Mucosa of descending colon (tissue), 3 donors: Measurements from ENCODE around the gene ZGPAT. TPM values are rescaled to one million over a fixed set of nuclear protein-coding genes. Genes with fewer than 3 reads are reported as not detected.

Experiments used
- ATAC-seq: fragments of 200-7000 bp; cut with Tn5 transposase; one replicate; pipeline ENCODE4 v1.9.1; 2020; ENCODE audit warnings: mild to moderate bottlenecking, moderate library complexity
- DNase-seq, 3 donors: peaks; one replicate each; pipeline ENCODE4 v3.0.0-alpha.2; 2020
- H3K36me3 ChIP-seq: fragments of 200-600 bp; one replicate; pipeline ENCODE4 v1.8.0; 2021; ENCODE audit warnings: low read depth, mild to moderate bottlenecking
- H3K4me1 ChIP-seq: fragments of 200-600 bp; one replicate; pipeline ENCODE4 v1.8.0; 2021; ENCODE audit warnings: low read depth, mild to moderate bottlenecking
- H3K4me3 ChIP-seq: fragments of 200-600 bp; one replicate; pipeline ENCODE4 v1.8.0; 2021; ENCODE audit warnings: mild to moderate bottlenecking
- H3K9me3 ChIP-seq: fragments of 200-600 bp; one replicate; pipeline ENCODE4 v1.8.0; 2021; ENCODE audit warnings: mild to moderate bottlenecking
- intact Hi-C, 2 donors: fragments of 100-400 bp; cut with DNase I in 1 of 2; cut with micrococcal nuclease in 1 of 2; formaldehyde crosslinking; loops; one replicate each; pipeline versions ENCODE4 v1.11.0 to v1.11.1; 2022; cut with DNase I, micrococcal nuclease
- total RNA-seq, 3 donors: library from RNA; stranded (reverse); fragmentation: NEBNext Ultra II Directional in 2 of 3; extraction: Animal tissue kit (Norgen Biotek cat#: 25700) in 2 of 3; gene quantifications; one replicate each; pipeline versions ENCODE4 v1.2.1 to v1.2.4, GENCODE V29; 2021 to 2023
- TF ChIP-seq, protein P1 (sequence below): fragments of 200-600 bp; IDR thresholded peaks from one replicate; pipeline ENCODE4 v1.8.0; 2022; ENCODE audit warnings: antibody characterized with exemption, mild to moderate bottlenecking
- donor health status: DM: no; HTN: no; CAD: no; lungs with moderate emphysema.
- donor health status: DM: no; HTN: no; CAD: no.
- donor health status: DM: no; HTN: yes; CAD: no.

Gene ZGPAT
- total RNA-seq, 3 donors from 2014 or later: 24.3 to 34.0 (median 31.7) TPM

GRCh38 chr20:63696306-63696627 lies 11.6 kb upstream of the ZGPAT start:
- Histone ChIP-seq H3K36me3 (no peaks in the 10 kb centered on the region), H3K4me3 (no peak overlapping the region), H3K4me1 (peaks cover 46% of the 10 kb centered on the region), H3K9me3 (no peaks in the 10 kb centered on the region)
- ATAC-seq: peak; percentile 65
- TF ChIP-seq, protein P1, sequence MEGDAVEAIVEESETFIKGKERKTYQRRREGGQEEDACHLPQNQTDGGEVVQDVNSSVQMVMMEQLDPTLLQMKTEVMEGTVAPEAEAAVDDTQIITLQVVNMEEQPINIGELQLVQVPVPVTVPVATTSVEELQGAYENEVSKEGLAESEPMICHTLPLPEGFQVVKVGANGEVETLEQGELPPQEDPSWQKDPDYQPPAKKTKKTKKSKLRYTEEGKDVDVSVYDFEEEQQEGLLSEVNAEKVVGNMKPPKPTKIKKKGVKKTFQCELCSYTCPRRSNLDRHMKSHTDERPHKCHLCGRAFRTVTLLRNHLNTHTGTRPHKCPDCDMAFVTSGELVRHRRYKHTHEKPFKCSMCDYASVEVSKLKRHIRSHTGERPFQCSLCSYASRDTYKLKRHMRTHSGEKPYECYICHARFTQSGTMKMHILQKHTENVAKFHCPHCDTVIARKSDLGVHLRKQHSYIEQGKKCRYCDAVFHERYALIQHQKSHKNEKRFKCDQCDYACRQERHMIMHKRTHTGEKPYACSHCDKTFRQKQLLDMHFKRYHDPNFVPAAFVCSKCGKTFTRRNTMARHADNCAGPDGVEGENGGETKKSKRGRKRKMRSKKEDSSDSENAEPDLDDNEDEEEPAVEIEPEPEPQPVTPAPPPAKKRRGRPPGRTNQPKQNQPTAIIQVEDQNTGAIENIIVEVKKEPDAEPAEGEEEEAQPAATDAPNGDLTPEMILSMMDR: no peak
- DNase-seq: peak; percentile 57 to 87 (median 74)
- intact Hi-C loops: no loop called here

DNA sequence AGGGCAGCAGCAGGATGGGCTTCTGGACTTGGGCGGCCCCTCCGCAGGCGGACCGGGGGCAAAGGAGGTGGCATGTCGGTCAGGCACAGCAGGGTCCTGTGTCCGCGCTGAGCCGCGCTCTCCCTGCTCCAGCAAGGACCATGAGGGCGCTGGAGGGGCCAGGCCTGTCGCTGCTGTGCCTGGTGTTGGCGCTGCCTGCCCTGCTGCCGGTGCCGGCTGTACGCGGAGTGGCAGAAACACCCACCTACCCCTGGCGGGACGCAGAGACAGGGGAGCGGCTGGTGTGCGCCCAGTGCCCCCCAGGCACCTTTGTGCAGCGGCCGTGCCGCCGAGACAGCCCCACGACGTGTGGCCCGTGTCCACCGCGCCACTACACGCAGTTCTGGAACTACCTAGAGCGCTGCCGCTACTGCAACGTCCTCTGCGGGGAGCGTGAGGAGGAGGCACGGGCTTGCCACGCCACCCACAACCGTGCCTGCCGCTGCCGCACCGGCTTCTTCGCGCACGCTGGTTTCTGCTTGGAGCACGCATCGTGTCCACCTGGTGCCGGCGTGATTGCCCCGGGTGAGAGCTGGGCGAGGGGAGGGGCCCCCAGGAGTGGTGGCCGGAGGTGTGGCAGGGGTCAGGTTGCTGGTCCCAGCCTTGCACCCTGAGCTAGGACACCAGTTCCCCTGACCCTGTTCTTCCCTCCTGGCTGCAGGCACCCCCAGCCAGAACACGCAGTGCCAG lies 11.0 kb upstream of the ZGPAT start, which contains the start of gene TNFRSF6B:
TNFRSF6B (plus strand) TSS at position 25 of the 729 bp plus-strand sequence; CDS start at position 141, 116 bp downstream.
- TF ChIP-seq, protein P1: no peak
- peak in 2 of 3 donors; percentile 39 to 65 for DNase-seq
- Histone ChIP-seq H3K4me1 (peaks cover 41% of the 10 kb centered on the region), H3K4me3 (no peak within 1 kb of the TSS), H3K36me3 (no peaks in the 10 kb centered on the region), H3K9me3 (no peaks in the 10 kb centered on the region)
- ATAC-seq: peak; percentile 26
- intact Hi-C loops: no loop called here

GRCh38 chr20:63697357-63697867 lies 10.4 kb upstream of the ZGPAT start:
- peaks cover 36% of the 10 kb centered on the region for H3K4me1 ChIP-seq

GRCh38 chr20:63697868-63698545 lies 9.8 kb upstream of the ZGPAT start:
- TF ChIP-seq, protein P1: no peak

More at GRCh38 chr20:63697357-63697867, 10.4 kb upstream of the ZGPAT start:
- TF ChIP-seq, protein P1: no peak
- Histone ChIP-seq H3K4me3 (no peak overlapping the region), H3K36me3 (no peaks in the 10 kb centered on the region), H3K9me3 (no peaks in the 10 kb centered on the region)
- ATAC-seq (peak; percentile 0), DNase-seq (peak in 2 of 3 donors; percentile 30 to 58)
- intact Hi-C loops: no loop called here

DNA sequence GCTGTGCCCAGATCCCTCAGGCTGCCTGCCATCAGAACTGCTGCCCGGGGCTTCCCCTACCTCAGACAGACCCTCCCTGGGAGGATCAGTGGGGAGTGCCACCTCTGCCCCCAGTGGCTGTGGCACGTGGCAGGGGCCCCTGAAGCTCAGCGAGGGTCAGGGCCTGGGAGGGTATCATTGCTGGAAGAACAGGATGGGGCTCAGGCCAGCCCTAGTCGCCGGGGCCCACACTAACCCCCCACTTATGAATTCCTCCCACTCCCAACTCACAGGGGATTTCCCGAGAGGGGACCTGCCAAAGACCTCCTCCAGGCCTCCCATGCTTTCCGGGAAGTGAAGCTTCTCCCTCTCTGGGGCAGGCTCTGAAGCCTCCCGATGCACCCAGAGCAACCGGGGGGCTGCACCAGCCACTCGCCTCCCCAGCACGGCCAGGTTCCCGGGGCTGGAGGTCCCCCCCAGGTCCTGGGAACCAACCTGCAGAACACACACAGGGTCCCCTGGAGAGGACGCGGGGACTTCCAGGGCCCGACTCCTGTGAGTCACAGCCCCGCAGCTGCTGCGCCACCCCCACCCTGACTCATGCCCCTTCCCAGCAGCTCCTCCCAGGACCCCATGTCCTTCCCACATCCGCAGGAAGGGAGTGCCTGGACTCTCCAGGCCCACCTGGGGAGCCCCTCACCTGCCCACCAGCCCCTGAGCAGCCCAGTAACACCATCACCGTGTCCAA lies 8.9 kb upstream of the ZGPAT start:
- Histone ChIP-seq H3K4me1 (peaks cover 35% of the 10 kb centered on the region), H3K36me3 (no peaks in the 10 kb centered on the region), H3K4me3 (no peak overlapping the region), H3K9me3 (no peaks in the 10 kb centered on the region)
- DNase-seq (peak in 2 of 3 donors; percentile 46 to 77), ATAC-seq (peak; percentile 1)
- TF ChIP-seq, protein P1: no peak
- intact Hi-C loops: no loop called here

More at GRCh38 chr20:63697868-63698545, 9.8 kb upstream of the ZGPAT start:
- no peaks in the 10 kb centered on the region for H3K9me3 ChIP-seq
- no peaks in the 10 kb centered on the region for H3K36me3 ChIP-seq
- no peak overlapping the region for H3K4me3 ChIP-seq
- ATAC-seq (no peak), DNase-seq (peak in 1 of 3 donors; percentile 30)
- intact Hi-C loops: no loop called here
- peaks cover 35% of the 10 kb centered on the region for H3K4me1 ChIP-seq
